ENCODE results near the gene RPL31. TPM values are rescaled to one million over a fixed set of nuclear protein-coding genes. Genes with fewer than 3 reads are reported as not detected.

Gene RPL31
- total and polyA plus RNA-seq, 2 donors (not counting 1 experiment from before 2014, with no cell fraction given) = 1,767 to 2,170 TPM

DNA sequence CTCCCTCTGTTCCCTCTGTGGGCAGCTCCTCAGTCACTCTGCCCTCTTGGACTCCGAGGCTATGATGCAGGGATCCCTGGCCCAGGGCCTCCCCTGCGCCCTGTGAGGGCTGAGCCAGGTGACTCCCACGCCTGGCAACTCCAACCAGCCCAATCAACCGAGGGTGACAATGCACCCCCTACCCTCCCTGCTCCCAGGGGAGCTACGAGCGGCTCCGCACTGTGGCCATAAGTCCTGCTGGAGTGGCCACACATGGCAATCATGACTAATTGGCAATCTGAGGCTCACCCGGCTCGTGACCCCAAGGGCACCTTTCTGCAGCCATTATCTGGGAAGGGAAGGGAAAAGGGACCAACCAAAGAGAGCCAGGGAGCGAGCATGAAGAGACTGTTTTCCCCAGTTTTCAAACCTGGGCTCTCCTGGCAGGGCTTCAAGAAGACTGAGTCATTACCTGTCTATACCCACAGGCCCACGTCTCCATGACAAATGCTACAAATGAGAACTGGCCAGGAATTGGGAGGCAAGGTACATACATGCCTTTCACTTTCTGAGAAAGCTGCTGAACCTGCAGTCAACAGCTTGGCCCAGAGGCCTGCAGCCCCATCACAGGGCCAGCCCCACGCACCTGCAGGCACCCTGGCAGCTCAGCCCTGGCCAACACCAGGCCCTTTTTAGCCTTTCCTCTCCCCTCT is 45.1 kb downstream of the RPL31 start:
- CTCF ChIA-PET = interaction anchor here (0.6 to 0.7 kb wide), 2 partner anchors 159 to 1440 kb away, joined by 3 to 4 read pairs; no protein-coding TSS in a partner anchor
- Histone ChIP-seq H3K79me2 (ENCODE audit: control insufficient read depth, insufficient read depth, low read length) (no peaks in the 10 kb centered on the region), H2AFZ (ENCODE audit: insufficient read depth, low read depth, low read length, poor library complexity, severe bottlenecking) (no peak overlapping the region), H3K27ac (ENCODE audit: low read length in 2 of 2) (no peak overlapping the region), H3K4me1 (ENCODE audit: control insufficient read depth in 2 of 2, insufficient read depth in 2 of 2, low read length in 2 of 2) (peaks cover 0 to 10% of the 10 kb centered on the region in 2 donors), H3K4me2 (replicated peaks; ENCODE audit: low read depth, low read length, poor library complexity, severe bottlenecking) (no peak overlapping the region), H3K4me3 (ENCODE audit: control extremely low read depth in 1 of 5, extremely low read depth in 1 of 5, insufficient read depth in 1 of 5, low read depth in 2 of 5, low read length in 4 of 5) (no peak overlapping the region), H4K20me1 (ENCODE audit: control insufficient read depth, insufficient read depth, low read length, poor library complexity, severe bottlenecking) (no peaks in the 10 kb centered on the region), H3K27me3 (replicated peaks in 1 of 4; ENCODE audit: control extremely low read depth in 1 of 4, control insufficient read depth in 3 of 4, insufficient read depth in 4 of 4, low read length in 3 of 4) (no peaks in the 10 kb centered on the region), H3K36me3 (replicated peaks in 1 of 2; ENCODE audit: control extremely low read depth in 1 of 2, control insufficient read depth in 1 of 2, extremely low read depth in 1 of 2, insufficient read depth in 2 of 2, low read length in 1 of 2) (no peaks in the 10 kb centered on the region), H3K9me3 (ENCODE audit: control extremely low read depth in 1 of 3, control insufficient read depth in 2 of 3, insufficient read depth in 1 of 3, low read length in 2 of 3) (peaks cover 0 to 5% (median 0%) of the 10 kb centered on the region in 3 donors), H3K9ac (ENCODE audit: low read length) (no peak overlapping the region)
- Mint-ChIP-seq H3K27me3 (no peaks in the 10 kb centered on the region), H3K4me1 (peaks cover 10% of the 10 kb centered on the region), H3K4me3 (no peak overlapping the region), H3K9me3 (ENCODE audit: insufficient read depth) (no peaks in the 10 kb centered on the region), H3K27ac (no peak overlapping the region)
- DNase-seq (no peak), ATAC-seq (ENCODE audit: low read depth) (no peak)
- intact Hi-C loops (cut with micrococcal nuclease) = no loop called here
- WGBS (ENCODE audit: insufficient coverage) = 92% methylated on average over 11 of the region's 12 CpGs
- TF ChIP-seq, protein P1, sequence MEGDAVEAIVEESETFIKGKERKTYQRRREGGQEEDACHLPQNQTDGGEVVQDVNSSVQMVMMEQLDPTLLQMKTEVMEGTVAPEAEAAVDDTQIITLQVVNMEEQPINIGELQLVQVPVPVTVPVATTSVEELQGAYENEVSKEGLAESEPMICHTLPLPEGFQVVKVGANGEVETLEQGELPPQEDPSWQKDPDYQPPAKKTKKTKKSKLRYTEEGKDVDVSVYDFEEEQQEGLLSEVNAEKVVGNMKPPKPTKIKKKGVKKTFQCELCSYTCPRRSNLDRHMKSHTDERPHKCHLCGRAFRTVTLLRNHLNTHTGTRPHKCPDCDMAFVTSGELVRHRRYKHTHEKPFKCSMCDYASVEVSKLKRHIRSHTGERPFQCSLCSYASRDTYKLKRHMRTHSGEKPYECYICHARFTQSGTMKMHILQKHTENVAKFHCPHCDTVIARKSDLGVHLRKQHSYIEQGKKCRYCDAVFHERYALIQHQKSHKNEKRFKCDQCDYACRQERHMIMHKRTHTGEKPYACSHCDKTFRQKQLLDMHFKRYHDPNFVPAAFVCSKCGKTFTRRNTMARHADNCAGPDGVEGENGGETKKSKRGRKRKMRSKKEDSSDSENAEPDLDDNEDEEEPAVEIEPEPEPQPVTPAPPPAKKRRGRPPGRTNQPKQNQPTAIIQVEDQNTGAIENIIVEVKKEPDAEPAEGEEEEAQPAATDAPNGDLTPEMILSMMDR (IDR thresholded peaks at IDR 0.05) = no peak
- TF ChIP-seq EZH2 (IDR thresholded peaks at IDR 0.05; ENCODE audit: borderline replicate concordance, insufficient read depth, low read depth, low read length, poor library complexity, severe bottlenecking) = no peak
- POLR2A ChIA-PET = no interaction called here

DNA sequence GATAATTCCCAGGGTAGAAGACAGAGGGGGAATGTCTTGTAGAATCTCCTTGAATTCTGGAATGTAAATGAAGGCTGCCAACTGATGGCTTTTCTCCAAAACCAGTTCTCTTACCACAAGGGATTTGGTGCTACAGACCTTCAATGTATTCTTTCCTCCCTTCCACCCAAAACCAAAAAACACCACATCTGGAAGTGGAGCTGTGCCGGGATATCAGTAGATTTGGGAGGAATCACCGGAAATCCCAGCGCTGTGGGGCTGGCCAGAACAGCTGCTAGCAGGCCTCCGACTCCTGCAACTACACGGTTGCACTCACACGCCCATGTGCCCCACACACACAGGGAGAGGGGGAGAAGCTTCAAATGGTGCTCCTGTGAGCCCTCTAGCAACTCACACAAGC is 45.7 kb downstream of the RPL31 start:
- Histone ChIP-seq H3K79me2 (ENCODE audit: control insufficient read depth, insufficient read depth, low read length) (no peaks in the 10 kb centered on the region), H4K20me1 (ENCODE audit: control insufficient read depth, insufficient read depth, low read length, poor library complexity, severe bottlenecking) (no peaks in the 10 kb centered on the region), H3K9me3 (ENCODE audit: control extremely low read depth in 1 of 3, control insufficient read depth in 2 of 3, insufficient read depth in 1 of 3, low read length in 2 of 3) (peaks cover 0 to 5% (median 0%) of the 10 kb centered on the region in 3 donors), H2AFZ (ENCODE audit: insufficient read depth, low read depth, low read length, poor library complexity, severe bottlenecking) (no peak overlapping the region), H3K9ac (ENCODE audit: low read length) (no peak overlapping the region), H3K27me3 (replicated peaks in 1 of 4; ENCODE audit: control extremely low read depth in 1 of 4, control insufficient read depth in 3 of 4, insufficient read depth in 4 of 4, low read length in 3 of 4) (no peaks in the 10 kb centered on the region), H3K4me3 (ENCODE audit: control extremely low read depth in 1 of 5, extremely low read depth in 1 of 5, insufficient read depth in 1 of 5, low read depth in 2 of 5, low read length in 4 of 5) (no peak overlapping the region), H3K36me3 (replicated peaks in 1 of 2; ENCODE audit: control extremely low read depth in 1 of 2, control insufficient read depth in 1 of 2, extremely low read depth in 1 of 2, insufficient read depth in 2 of 2, low read length in 1 of 2) (no peaks in the 10 kb centered on the region), H3K27ac (ENCODE audit: low read length in 2 of 2) (no peak overlapping the region), H3K4me2 (replicated peaks; ENCODE audit: low read depth, low read length, poor library complexity, severe bottlenecking) (no peak overlapping the region), H3K4me1 (ENCODE audit: control insufficient read depth in 2 of 2, insufficient read depth in 2 of 2, low read length in 2 of 2) (peaks cover 0 to 10% of the 10 kb centered on the region in 2 donors)
- Mint-ChIP-seq H3K4me1 (peaks cover 10% of the 10 kb centered on the region), H3K9me3 (ENCODE audit: insufficient read depth) (no peaks in the 10 kb centered on the region), H3K4me3 (no peak overlapping the region), H3K27me3 (no peaks in the 10 kb centered on the region), H3K27ac (no peak overlapping the region)
- TF ChIP-seq, protein P1 (IDR thresholded peaks at IDR 0.05) = no peak
- TF ChIP-seq EZH2 (IDR thresholded peaks at IDR 0.05; ENCODE audit: borderline replicate concordance, insufficient read depth, low read depth, low read length, poor library complexity, severe bottlenecking) = no peak
- ChIA-PET CTCF (interaction anchor here (0.6 kb wide), 1 partner anchor 158 kb away, joined by 3 read pairs; no protein-coding TSS in a partner anchor), POLR2A (no interaction called here)
- no peak for DNase-seq
- no peak for ATAC-seq (ENCODE audit: low read depth)
- WGBS (ENCODE audit: insufficient coverage) = no CpG with 5 or more reads among the region's 6 CpGs
- intact Hi-C loops (cut with micrococcal nuclease) = no loop called here
